SK-MEL-5 (cell line): ENCODE measurements around the gene TBC1D10A. TPM values are rescaled to one million over a fixed set of nuclear protein-coding genes. Genes with fewer than 3 reads are reported as not detected.

ENCODE experiments used
- DNase-seq: peaks from one replicate; pipeline ENCODE4 v3.0.0-alpha.2; 2016; ENCODE audit warnings: low read depth, low spot score
- in situ Hi-C: cut with HindIII; loops from 2 replicates; pipeline ENCODE4 v1.10.0; 2016; ENCODE audit warnings: low sequenced_read_pairs, high pct_unique_total_duplicates, low pct_unique_long_range_greater_than_20kb
- total RNA-seq: library from RNA; depleted of rRNA; stranded (reverse); fragments of >200 nt; shearing (Covaris generic); gene quantifications from 2 replicates; pipeline ENCODE4 v1.2.3, GENCODE V29; 2014; rRNA removed

Gene TBC1D10A
- total RNA-seq, 1 experiment from 2014 or later: 38.2 TPM

DNA sequence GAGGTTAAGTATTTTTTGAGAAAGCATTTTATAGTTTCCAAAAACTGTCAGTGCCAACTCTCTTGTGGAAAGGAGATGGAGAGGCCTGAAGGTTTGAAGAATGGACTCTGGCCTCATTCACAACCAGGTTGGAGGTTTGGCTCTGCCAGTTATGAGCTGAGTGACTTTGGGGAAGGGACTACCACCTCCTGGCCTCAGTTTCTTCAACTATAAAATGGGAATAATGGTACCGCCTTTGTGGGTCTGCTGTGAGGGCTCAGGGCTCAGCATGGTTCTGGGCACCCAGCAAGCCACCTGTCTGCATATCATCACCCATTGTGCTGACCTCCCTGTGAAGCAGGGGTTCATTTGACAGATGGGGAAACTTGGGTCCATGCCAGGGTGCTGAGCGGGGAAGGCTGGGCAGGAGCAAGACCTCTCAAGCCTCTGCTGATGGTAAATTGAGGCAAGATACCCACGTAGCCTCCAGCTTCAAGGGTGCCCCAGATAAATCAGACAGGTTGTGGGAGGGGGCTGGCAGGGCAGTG, 76.6 kb downstream of the TBC1D10A start:
- in situ Hi-C loops: no loop called here
- DNase-seq: no peak

DNA sequence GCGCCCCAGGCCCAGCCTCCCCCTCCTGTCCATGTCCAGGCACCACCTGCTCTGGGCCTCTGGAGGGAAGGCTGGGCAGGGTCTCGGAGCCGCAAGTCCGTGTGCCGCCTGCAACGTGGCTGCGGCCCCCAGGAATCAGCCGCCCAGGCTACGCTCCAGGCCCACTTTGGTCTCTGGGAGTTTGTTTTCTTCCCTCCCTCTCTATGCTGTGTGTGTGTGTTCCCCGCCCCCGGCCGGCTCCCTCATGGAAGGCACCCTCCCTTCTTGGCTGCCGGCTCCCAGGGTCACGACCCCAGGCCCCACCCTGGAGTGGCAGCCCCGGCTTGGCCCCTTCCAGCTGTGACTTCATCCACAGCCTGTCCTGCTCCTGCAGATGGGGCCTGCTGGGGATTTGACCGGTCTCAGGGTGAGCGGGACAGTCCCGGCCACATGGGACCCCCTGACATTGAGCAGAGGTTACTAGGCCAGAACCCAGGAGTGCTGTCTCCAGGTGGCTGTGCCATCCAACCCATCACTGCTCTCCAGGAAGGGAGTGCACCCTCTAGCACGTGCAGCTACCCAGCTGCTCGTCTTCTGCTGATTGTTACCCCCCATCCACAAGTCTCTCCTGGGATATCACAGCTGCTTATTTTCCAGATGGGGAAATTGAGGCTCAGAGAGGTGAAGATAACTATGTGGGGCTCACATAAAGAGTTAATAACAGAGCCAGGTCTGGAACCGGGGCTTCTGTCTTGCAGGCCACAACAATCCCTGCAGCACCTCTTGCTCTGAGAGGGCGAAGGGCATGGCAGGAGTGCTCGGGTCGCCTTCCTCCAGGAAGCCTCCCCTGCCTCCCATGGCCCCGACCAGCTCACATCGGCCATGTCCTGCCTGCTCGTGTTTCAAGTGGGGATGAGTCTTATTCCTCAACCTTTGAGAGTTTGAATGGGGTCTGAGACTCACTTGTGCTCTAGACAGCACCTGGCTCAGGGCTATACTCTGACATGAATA, 77.4 kb downstream of the TBC1D10A start:
- in situ Hi-C loops: no loop called here
- no peak for DNase-seq

DNA sequence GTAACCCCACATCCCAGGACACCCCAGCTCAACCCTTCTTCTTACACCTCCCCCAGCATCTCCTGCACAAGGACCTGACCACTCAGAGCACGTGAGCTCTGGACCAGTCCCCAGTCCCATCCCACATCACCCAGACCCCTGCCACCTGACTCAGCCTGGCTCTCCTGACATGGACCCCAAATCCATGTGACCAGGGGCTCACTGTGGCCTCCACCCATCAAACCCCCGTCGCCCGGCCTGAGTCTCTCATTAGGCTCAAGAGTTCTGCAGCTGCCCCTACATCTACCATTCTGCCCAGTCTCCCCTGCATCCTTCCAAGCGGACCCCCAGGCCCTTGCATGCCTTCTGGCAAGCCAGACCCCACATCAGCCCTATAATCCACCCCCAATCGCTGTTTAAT, 78.3 kb downstream of the TBC1D10A start:
- no peak for DNase-seq
- in situ Hi-C loops: no loop called here

DNA sequence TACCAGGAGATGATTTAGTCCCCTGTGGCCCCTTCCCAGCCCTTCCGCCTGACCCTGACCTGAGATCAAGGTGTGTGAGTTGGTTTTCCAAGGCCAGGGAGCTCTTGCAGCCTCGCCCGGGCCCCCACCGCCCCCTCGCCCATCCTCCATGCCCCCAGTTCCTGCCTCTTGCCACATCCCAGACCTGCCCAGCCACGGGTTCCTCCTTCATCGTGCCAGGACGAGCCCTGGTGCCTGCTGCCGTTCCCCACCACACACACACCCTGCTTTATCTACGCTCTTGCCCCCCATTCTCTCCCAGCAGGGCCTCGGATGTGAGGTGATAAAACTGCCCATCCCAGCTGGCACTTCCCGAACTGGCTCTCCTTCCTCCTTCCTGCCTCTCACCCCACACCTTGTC, 78.8 kb downstream of the TBC1D10A start:
- in situ Hi-C loops: no loop called here

DNA sequence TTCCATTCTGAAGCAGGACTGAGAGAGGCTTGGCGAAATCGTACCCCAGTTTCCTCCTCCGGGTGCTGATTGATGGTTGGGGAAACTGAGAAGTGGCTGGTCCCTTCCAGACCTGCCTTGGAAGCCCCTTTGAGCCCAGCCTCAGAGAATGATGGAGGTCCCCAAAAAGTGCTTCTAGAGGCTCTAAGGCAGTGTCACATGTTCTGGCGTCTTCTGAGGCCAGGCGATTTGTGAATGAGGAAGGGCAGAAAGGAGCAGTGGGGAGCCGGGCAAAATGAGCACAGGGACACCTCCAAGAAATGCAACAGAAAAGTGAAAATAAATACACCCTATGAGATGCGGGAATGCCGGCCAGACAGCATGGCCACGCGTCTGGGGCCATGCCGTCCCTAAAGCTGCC, 79.2 kb downstream of the TBC1D10A start:
- no peak for DNase-seq
- in situ Hi-C loops: no loop called here

More for the DNA sequence above, 78.8 kb downstream of the TBC1D10A start:
- no peak for DNase-seq

DNA sequence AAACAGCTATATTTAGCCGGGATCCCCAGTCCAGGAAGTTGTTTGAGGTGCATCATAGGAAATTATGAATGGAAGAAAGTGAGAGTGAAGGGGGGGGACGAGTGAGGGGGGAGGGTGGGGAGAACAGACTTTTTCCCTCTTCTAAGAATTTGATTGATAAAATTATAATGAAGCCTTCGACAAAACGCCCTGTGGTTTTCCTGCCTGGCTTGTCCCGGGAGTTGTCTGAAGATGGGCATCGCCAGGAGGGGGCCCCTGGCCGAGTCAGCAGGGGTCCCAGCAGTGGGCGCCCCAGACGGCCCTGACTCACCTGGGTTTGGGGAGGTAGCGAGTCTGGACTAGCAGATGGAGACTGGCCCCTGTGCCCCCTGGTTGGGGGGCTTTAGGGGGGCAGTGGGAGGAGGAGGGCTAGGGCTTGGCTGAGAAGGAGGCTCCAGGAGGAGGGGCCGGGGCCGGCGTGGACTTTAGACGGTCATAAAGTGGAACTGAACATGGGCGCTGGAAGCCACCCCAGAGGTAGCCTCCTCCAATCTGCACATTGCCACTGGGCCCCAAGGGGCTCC, 79.8 kb downstream of the TBC1D10A start:
- in situ Hi-C loops: no loop called here
- no peak for DNase-seq

DNA sequence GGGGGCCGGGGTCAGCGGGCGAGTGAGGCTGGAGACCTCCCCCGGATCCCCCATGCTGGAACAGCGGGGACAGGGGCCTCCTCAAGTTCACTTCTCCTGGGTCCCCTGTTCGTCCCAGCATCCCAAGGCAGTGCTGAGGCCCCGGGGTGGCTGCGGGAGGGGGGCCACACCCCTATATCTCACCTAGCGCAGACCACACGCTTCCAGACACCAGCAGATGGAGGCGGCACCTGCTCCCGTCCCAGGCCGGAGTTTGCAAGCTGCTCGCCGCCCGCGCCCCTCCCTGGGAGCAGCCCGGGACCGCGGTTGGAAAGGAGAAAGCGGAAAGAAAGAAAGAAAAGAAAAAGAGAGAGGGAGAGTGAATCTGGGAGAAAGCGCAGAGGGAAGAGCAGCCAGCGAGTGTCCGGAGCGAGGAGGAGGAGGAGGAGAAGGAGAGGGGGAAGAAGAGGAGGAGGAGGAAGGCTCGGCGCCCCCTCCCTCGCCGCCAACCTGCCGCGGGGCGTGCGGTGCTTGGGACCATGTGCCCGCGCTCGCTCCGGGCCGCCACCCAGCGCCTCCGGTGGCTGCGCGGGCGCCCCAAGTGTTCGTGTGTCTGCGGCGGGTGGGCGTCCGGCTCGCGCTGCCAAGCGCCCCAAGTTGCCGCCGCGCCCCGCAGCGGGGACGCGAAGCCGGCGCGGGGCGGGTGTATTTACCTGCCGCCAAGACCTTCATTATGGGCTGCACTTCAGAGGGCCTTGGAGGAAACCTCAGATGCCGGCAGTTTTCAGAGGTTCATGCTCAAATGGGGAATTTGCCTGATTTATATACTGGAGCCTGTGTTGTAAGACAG, 80.5 kb downstream of the TBC1D10A start, which contains the start of gene LIF:
Gene LIF (minus strand): TSS at position 775 of the 829 bp plus-strand sequence. CDS start 64 bp downstream, at position 711.
- in situ Hi-C loops: no loop called here
- DNase-seq: no peak

DNA sequence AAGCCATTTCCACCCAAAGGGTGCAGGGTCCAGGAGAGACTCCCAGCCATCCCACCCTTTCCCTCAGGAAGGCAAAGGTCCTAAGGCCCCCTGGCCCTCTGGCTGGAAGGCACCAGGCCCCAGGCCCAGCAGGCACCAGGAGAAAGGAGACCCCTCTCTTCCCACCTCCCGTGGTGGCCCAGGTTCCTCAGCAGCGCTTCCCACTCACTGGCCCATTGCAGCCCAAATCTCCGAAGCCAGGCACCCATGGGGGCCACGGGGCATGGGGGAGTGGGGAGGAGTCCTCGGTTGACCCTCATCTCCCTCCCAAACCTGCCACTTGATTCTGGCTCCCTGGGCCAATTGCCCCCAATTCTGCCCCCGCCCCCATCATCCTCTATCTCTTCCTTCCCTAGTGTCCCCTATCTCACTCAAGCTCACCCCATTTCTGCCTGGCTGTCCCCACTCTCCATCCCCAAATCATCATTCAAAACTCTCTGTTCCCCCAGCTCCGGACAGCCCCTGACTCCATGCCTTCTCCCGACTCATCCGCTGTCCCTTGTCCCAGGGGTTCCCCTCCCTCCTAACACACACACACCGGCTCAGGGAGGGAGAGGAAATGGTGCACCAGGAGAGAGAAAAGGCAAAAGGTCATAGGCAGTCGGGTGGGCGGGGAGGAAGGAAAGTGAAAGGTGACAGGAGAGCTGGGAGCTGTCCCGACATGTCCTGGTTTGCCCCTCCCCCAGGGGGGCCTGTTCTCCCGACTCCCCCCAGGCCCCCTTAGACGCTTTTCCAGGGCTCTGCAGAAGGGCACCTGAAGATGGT, 81.4 kb downstream of the TBC1D10A start:
- in situ Hi-C loops: no loop called here
- no peak for DNase-seq

DNA sequence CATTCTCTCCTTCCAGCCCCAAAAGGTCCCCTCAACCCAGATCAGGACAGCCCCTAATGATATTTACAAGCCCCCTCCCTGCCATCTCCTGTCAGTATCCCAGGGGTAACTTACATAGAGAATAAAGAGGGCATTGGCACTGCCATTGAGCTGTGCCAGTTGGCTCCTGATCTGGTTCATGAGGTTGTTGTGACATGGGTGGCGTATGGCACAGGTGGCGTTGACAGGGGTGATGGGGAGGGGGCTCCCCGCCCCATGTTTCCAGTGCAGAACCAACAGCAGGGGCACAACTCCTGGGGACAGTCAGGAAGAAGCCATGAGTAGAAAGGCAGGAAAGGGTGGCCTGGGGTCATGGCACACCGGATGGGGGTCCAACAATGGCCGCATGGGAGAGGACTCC, 82.1 kb downstream of the TBC1D10A start:
- in situ Hi-C loops: no loop called here
- DNase-seq: no peak

DNA sequence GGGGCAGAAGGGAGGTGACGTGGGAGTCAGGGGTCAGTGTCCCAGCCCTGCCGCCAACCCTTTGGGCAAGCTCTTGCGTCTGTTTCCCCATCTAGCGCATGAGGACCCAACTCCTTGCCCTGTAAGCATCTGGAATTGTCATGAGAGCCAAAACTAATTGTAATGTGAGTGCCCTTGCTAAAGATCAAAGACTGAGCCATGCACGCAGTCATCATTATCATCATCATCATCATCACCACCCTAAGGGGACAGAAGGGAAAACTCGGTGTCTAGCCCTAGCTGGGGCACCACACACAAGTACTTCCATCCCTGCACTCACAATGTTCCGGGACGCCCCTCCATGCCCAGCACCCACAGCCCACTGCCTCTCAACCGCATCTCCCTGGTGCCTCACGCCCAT, 82.7 kb downstream of the TBC1D10A start:
- in situ Hi-C loops: no loop called here
- DNase-seq: no peak

DNA sequence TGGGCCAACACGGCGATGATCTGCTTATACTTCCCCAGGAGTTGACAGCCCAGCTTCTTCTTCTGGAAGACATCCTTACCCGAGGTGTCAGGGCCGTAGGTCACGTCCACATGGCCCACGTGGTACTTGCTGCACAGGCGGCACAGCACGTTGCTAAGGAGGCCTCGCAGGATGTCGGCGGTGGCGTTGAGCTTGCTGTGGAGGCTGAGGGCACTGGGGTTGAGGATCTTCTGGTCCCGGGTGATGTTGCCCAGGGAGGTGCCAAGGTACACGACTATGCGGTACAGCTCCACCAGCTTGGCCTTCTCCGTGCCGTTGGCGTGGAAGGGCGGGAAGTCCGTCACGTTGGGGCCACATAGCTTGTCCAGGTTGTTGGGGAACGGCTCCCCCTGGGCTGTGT, 83.1 kb downstream of the TBC1D10A start:
- DNase-seq: no peak
- in situ Hi-C loops: no loop called here

Other genes with a start within 250 kb of the TBC1D10A start
- gene HORMAD2, start 246.5 kb downstream of the TBC1D10A start, total RNA-seq: not detected in 2 replicates
- gene LIF, start 80.2 kb downstream of the TBC1D10A start, total RNA-seq: 3.2 and 3.4 TPM in 2 replicates
- not detected in 2 replicates for gene OSM, start 60.1 kb downstream of the TBC1D10A start, total RNA-seq
- 3.4 and 4.0 TPM in 2 replicates for gene CASTOR1, start 37.4 kb downstream of the TBC1D10A start, total RNA-seq
- 54.6 and 62.9 TPM in 2 replicates for gene SF3A1, start 30.0 kb upstream of the TBC1D10A start, total RNA-seq
- gene CCDC157, start 30.1 kb upstream of the TBC1D10A start, total RNA-seq: 0.59 and 0.82 TPM in 2 replicates
- 12.2 and 14.2 TPM in 2 replicates for gene RNF215, start 60.5 kb upstream of the TBC1D10A start, total RNA-seq
- gene SEC14L2, start 70.1 kb upstream of the TBC1D10A start, total RNA-seq: 4.0 and 7.4 TPM in 2 replicates
- gene MTFP1, start 98.8 kb upstream of the TBC1D10A start, total RNA-seq: 83.1 and 92.2 TPM in 2 replicates
- not detected in 2 replicates for gene SEC14L3, start 145.1 kb upstream of the TBC1D10A start, total RNA-seq
- 0.24 and 0.59 TPM in 2 replicates for gene SEC14L4, start 178.8 kb upstream of the TBC1D10A start, total RNA-seq
- gene SEC14L6, start 219.8 kb upstream of the TBC1D10A start, total RNA-seq: not detected in 2 replicates
- gene GAL3ST1, start 247.7 kb upstream of the TBC1D10A start, total RNA-seq: 0.55 and 0.96 TPM in 2 replicates